Left forelimb (tissue), 1 donor: ENCODE results near the gene MYO1B.

ENCODE experiments used
- DNase-seq: peaks from one replicate; pipeline ENCODE4 v3.0.0-alpha.2; 2018; ENCODE audit warnings: low spot score

MYO1B gene

GRCh38 chr2:191322828-191323506 is 77.8 kb downstream of the MYO1B start:
- DNase-seq: no peak

GRCh38 chr2:191325651-191326365 is 80.6 kb downstream of the MYO1B start:
- DNase-seq: no peak

GRCh38 chr2:191327484-191327883 is 82.3 kb downstream of the MYO1B start:
- no peak for DNase-seq

GRCh38 chr2:191328150-191328809 is 83.1 kb downstream of the MYO1B start:
- no peak for DNase-seq

GRCh38 chr2:191329841-191330240 is 84.6 kb downstream of the MYO1B start:
- DNase-seq: no peak

- DNase-seq: no peak
Measured at GRCh38 chr2:191333911-191334357, 88.7 kb downstream of the MYO1B start.

GRCh38 chr2:191335875-191336464 is 90.8 kb downstream of the MYO1B start:
- no peak for DNase-seq

GRCh38 chr2:191341436-191341835 is 96.2 kb downstream of the MYO1B start:
- DNase-seq: no peak

- DNase-seq: no peak
Measured at GRCh38 chr2:191343796-191344338, 98.7 kb downstream of the MYO1B start.

- no peak for DNase-seq
Measured at GRCh38 chr2:191345788-191346187, 100.6 kb downstream of the MYO1B start.

- DNase-seq: no peak
Measured at GRCh38 chr2:191347154-191347553, 102.0 kb downstream of the MYO1B start.

GRCh38 chr2:191347881-191348280 is 102.7 kb downstream of the MYO1B start:
- no peak for DNase-seq

GRCh38 chr2:191349990-191350389 is 104.8 kb downstream of the MYO1B start:
- no peak for DNase-seq

- no peak for DNase-seq
Measured at GRCh38 chr2:191350826-191351225, 105.6 kb downstream of the MYO1B start.

GRCh38 chr2:191351298-191351697 is 106.1 kb downstream of the MYO1B start:
- no peak for DNase-seq

GRCh38 chr2:191351921-191352320 is 106.7 kb downstream of the MYO1B start:
- no peak for DNase-seq

GRCh38 chr2:191352536-191352935 is 107.3 kb downstream of the MYO1B start:
- DNase-seq: no peak

- DNase-seq: no peak
Measured at GRCh38 chr2:191355170-191355758, 110.1 kb downstream of the MYO1B start.

- DNase-seq: no peak
Measured at GRCh38 chr2:191357678-191358077, 112.5 kb downstream of the MYO1B start.

- no peak for DNase-seq
Measured at GRCh38 chr2:191358325-191359025, 113.3 kb downstream of the MYO1B start.

GRCh38 chr2:191359133-191359532 is 113.9 kb downstream of the MYO1B start:
- DNase-seq: no peak
